HepG2 (cell line): Measurements from ENCODE around the gene SMURF1. TPM values are rescaled to one million over a fixed set of nuclear protein-coding genes. Genes with fewer than 3 reads are reported as not detected.

Source experiments
- BHLHE40 ChIP-seq: IDR thresholded peaks from 2 replicates; pipeline ENCODE4 v1.6.1; 2011; ENCODE audit warnings: low read length, improper control_type of control experiment
- CREB1 ChIP-seq, 2 experiments: fragments of 450-650 bp in 1 of 2; IDR thresholded peaks; 2 replicates each; pipeline ENCODE4 v1.6.1; 2016 to 2017; ENCODE audit warnings: control low read depth in 1 of 2, mild to moderate bottlenecking in 1 of 2, missing compliant biosample characterization in 1 of 2, missing genetic modification characterization in 1 of 2
- CSRNP2 ChIP-seq: sonication (generic); formaldehyde crosslinking; conservative IDR thresholded peaks from 2 replicates; pipeline ENCODE4 v1.8.0; 2022; ENCODE audit warnings: low read depth, missing genetic modification reagents
- HIC2 ChIP-seq: sonication (generic); formaldehyde crosslinking; IDR thresholded peaks from 2 replicates; pipeline ENCODE4 v1.9.0; 2022; ENCODE audit warnings: low read depth, missing genetic modification reagents
- ISX ChIP-seq: sonication (generic); formaldehyde crosslinking; conservative IDR thresholded peaks from 2 replicates; pipeline ENCODE4 v1.5.0; 2020; ENCODE audit warnings: missing genetic modification reagents
- KLF11 ChIP-seq: IDR thresholded peaks from 2 replicates; pipeline ENCODE4 v1.6.1; 2016; ENCODE audit warnings: missing compliant biosample characterization
- MAFG ChIP-seq: sonication (generic); formaldehyde crosslinking; IDR thresholded peaks from 2 replicates; pipeline ENCODE4 v1.5.1; 2020; ENCODE audit warnings: mild to moderate bottlenecking, missing genetic modification reagents
- MYNN ChIP-seq: sonication (generic); formaldehyde crosslinking; IDR thresholded peaks from 2 replicates; pipeline ENCODE4 v1.4.0; 2020; ENCODE audit warnings: mild to moderate bottlenecking, low read depth, missing genetic modification reagents
- PRPF4 ChIP-seq: fragments of 200-400 bp; formaldehyde crosslinking; IDR thresholded peaks from 2 replicates; pipeline ENCODE4 v1.6.1; 2016; ENCODE audit warnings: low read length, low read depth; ENCODE audit not compliant: poor library complexity, severe bottlenecking
- RAD51 ChIP-seq: fragments of 450-650 bp; IDR thresholded peaks from 2 replicates; pipeline ENCODE4 v1.6.1; 2016; ENCODE audit warnings: borderline replicate concordance
- RARG ChIP-seq: sonication (generic); formaldehyde crosslinking; IDR thresholded peaks from 2 replicates; pipeline ENCODE4 v1.4.0; 2020; ENCODE audit warnings: low read depth, mild to moderate bottlenecking, missing genetic modification reagents
- ZGPAT ChIP-seq: IDR thresholded peaks from 2 replicates; pipeline ENCODE4 v1.6.1; 2016; ENCODE audit warnings: mild to moderate bottlenecking
- ZNF788 ChIP-seq: sonication (generic); formaldehyde crosslinking; IDR thresholded peaks from 2 replicates; pipeline ENCODE4 v1.5.0; 2020; ENCODE audit warnings: mild to moderate bottlenecking, missing genetic modification reagents, borderline replicate concordance
- ZNF790 ChIP-seq: sonication (generic); formaldehyde crosslinking; IDR thresholded peaks from 2 replicates; pipeline ENCODE4 v1.8.0; 2022; ENCODE audit warnings: missing genetic modification reagents, mild to moderate bottlenecking, borderline replicate concordance
- ZNF83 ChIP-seq: sonication (generic); formaldehyde crosslinking; IDR thresholded peaks from 2 replicates; pipeline ENCODE4 v1.4.0; 2020; ENCODE audit warnings: missing genetic modification reagents, mild to moderate bottlenecking, borderline replicate concordance
- ZSCAN22 ChIP-seq: sonication (generic); formaldehyde crosslinking; IDR thresholded peaks from 2 replicates; pipeline ENCODE4 v1.4.0; 2020; ENCODE audit warnings: mild to moderate bottlenecking, missing genetic modification reagents
- ZXDC ChIP-seq: sonication (generic); formaldehyde crosslinking; IDR thresholded peaks from 2 replicates; pipeline ENCODE4 v1.5.0; 2020; ENCODE audit warnings: mild to moderate bottlenecking, missing genetic modification reagents
- polyA plus RNA-seq, 8 experiments: library from polyadenylated mRNA; depleted of rRNA in 3 of 8; stranded (reverse) in 7 of 8; unstranded in 1 of 8; fragments of >200 nt; fragmentation: Illumina TruSeq in 4 of 8; extraction: Trizol in 4 of 8; gene quantifications; 2 replicates each; pipeline versions ENCODE4 v1.2.1 to v1.2.3, GENCODE V29; 2011 to 2016; ENCODE audit warnings: low read depth in 4 of 8, missing spikeins in 1 of 8, mixed read lengths in 1 of 8; ENCODE audit not compliant: insufficient read depth in 1 of 8
- total RNA-seq, 5 experiments: library from RNA; depleted of rRNA; stranded (reverse); fragments of >200 nt; fragmentation: Illumina TruSeq; extraction: Trizol; gene quantifications; 2 replicates each; pipeline ENCODE4 v1.2.3, GENCODE V29; 2016; ENCODE audit warnings: low read depth in 1 of 5
- TF ChIP-seq, protein P1 (sequence below): sonication (generic); formaldehyde crosslinking; IDR thresholded peaks from 2 replicates; pipeline ENCODE4 v1.4.0; 2020; ENCODE audit warnings: missing genetic modification reagents
- TF ChIP-seq, protein P2 (sequence below): sonication (generic); formaldehyde crosslinking; IDR thresholded peaks from 2 replicates; pipeline ENCODE4 v1.5.1; 2020; ENCODE audit warnings: missing genetic modification reagents, mild to moderate bottlenecking, borderline replicate concordance

Gene SMURF1
- total and polyA plus RNA-seq, 2 of the 13 experiments (the other 11 are each of a cell fraction or from before 2014, with no cell fraction given) = 8.3 to 11.1 TPM

GRCh38 chr7:99098824-99099498 is 44.9 kb downstream of the SMURF1 start (continued):
- peak; percentile 84 for TF ChIP-seq ZGPAT
- no peak for TF ChIP-seq ZNF788
- TF ChIP-seq, protein P1, sequence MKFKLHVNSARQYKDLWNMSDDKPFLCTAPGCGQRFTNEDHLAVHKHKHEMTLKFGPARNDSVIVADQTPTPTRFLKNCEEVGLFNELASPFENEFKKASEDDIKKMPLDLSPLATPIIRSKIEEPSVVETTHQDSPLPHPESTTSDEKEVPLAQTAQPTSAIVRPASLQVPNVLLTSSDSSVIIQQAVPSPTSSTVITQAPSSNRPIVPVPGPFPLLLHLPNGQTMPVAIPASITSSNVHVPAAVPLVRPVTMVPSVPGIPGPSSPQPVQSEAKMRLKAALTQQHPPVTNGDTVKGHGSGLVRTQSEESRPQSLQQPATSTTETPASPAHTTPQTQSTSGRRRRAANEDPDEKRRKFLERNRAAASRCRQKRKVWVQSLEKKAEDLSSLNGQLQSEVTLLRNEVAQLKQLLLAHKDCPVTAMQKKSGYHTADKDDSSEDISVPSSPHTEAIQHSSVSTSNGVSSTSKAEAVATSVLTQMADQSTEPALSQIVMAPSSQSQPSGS (CRISPR knock-in tag) = no peak; the same call in 1 of the 2 replicates
- TF ChIP-seq CSRNP2 (CRISPR knock-in tag) = no peak
- TF ChIP-seq ZXDC (CRISPR knock-in tag) = no peak
- TF ChIP-seq ZNF790 = no peak
- TF ChIP-seq, protein P2, sequence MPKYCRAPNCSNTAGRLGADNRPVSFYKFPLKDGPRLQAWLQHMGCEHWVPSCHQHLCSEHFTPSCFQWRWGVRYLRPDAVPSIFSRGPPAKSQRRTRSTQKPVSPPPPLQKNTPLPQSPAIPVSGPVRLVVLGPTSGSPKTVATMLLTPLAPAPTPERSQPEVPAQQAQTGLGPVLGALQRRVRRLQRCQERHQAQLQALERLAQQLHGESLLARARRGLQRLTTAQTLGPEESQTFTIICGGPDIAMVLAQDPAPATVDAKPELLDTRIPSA (CRISPR knock-in tag) = no peak
- TF ChIP-seq RARG (CRISPR knock-in tag) = no peak
- no peak for TF ChIP-seq PRPF4
- no peak for TF ChIP-seq MYNN (CRISPR knock-in tag)
- no peak for TF ChIP-seq CREB1 (IDR thresholded peaks at IDR 0.05)
- peak; percentile 78 for TF ChIP-seq CREB1 (CRISPR knock-in tag; IDR thresholded peaks at IDR 0.05)
- no peak for TF ChIP-seq HIC2 (CRISPR knock-in tag)
- TF ChIP-seq ZNF83 (CRISPR knock-in tag) = no peak
- no peak for TF ChIP-seq MAFG
- no peak for TF ChIP-seq RAD51
- no peak for TF ChIP-seq ISX (CRISPR knock-in tag)
- TF ChIP-seq KLF11 (CRISPR knock-in tag) = no peak
- TF ChIP-seq BHLHE40 = no peak
- no peak for TF ChIP-seq ZSCAN22 (CRISPR knock-in tag)
